HepG2 (cell line): ENCODE measurements around the gene ING5. TPM values are rescaled to one million over a fixed set of nuclear protein-coding genes. Genes with fewer than 3 reads are reported as not detected.

ENCODE experiments used
- ASH2L ChIP-seq: fragments of 300-600, 200-600 bp; sonication (generic); IDR thresholded peaks from 2 replicates; pipeline ENCODE4 v1.7.0; 2017; ENCODE audit warnings: low read depth, mild to moderate bottlenecking, moderate library complexity, mixed read lengths, low read length; ENCODE audit not compliant: insufficient read length
- HDAC1 ChIP-seq: sonication (generic); formaldehyde crosslinking; IDR thresholded peaks from 2 replicates; pipeline ENCODE4 v1.5.1; 2020; ENCODE audit warnings: mild to moderate bottlenecking, missing genetic modification reagents
- HNRNPK ChIP-seq: fragments of 200-400 bp; formaldehyde crosslinking; IDR thresholded peaks from 2 replicates; pipeline ENCODE4 v1.6.1; 2018; ENCODE audit warnings: low read length, low read depth, moderate library complexity, mild to moderate bottlenecking; ENCODE audit not compliant: poor library complexity, severe bottlenecking
- KAT8 ChIP-seq: IDR thresholded peaks from 2 replicates; pipeline ENCODE4 v1.6.1; 2016; ENCODE audit warnings: missing genetic modification reagents, missing compliant biosample characterization
- MEIS2 ChIP-seq: sonication (generic); formaldehyde crosslinking; IDR thresholded peaks from 2 replicates; pipeline ENCODE4 v1.9.0; 2021; ENCODE audit warnings: mild to moderate bottlenecking, missing genetic modification reagents
- NFYB ChIP-seq: sonication (generic); formaldehyde crosslinking; IDR thresholded peaks from 2 replicates; pipeline ENCODE4 v1.4.0; 2020; ENCODE audit warnings: missing genetic modification reagents
- RXRA ChIP-seq: sonication (generic); formaldehyde crosslinking; IDR thresholded peaks from 2 replicates; pipeline ENCODE4 v1.5.1; 2020; ENCODE audit warnings: missing genetic modification reagents
- SIX4 ChIP-seq: sonication (generic); formaldehyde crosslinking; IDR thresholded peaks from 2 replicates; pipeline ENCODE4 v1.4.0; 2020; ENCODE audit warnings: missing genetic modification reagents
- TEAD3 ChIP-seq: optimal IDR thresholded peaks from 2 replicates; pipeline ENCODE3; 2016; ENCODE audit warnings: borderline replicate concordance
- U2AF1 ChIP-seq: fragments of 200-400 bp; formaldehyde crosslinking; optimal IDR thresholded peaks from 2 replicates; pipeline ENCODE3; 2017; ENCODE audit warnings: mild to moderate bottlenecking, low read depth, low read length
- ZBTB7B ChIP-seq: sonication (generic); formaldehyde crosslinking; IDR thresholded peaks from 2 replicates; pipeline ENCODE4 v1.4.0; 2020; ENCODE audit warnings: missing genetic modification reagents
- ZC3H13 ChIP-seq: sonication (generic); formaldehyde crosslinking; IDR thresholded peaks from 2 replicates; pipeline ENCODE4 v1.8.1; 2023; ENCODE audit warnings: mild to moderate bottlenecking, missing genetic modification reagents, moderate library complexity
- ZFP37 ChIP-seq: sonication (generic); formaldehyde crosslinking; IDR thresholded peaks from 2 replicates; pipeline ENCODE4 v1.4.0; 2020; ENCODE audit warnings: missing genetic modification reagents, borderline replicate concordance
- ZFP90 ChIP-seq: sonication (generic); formaldehyde crosslinking; IDR thresholded peaks from 2 replicates; pipeline ENCODE4 v1.8.0; 2022; ENCODE audit warnings: missing genetic modification reagents, mild to moderate bottlenecking, inconsistent platforms, borderline replicate concordance
- ZMYM4 ChIP-seq: sonication (generic); formaldehyde crosslinking; IDR thresholded peaks from 2 replicates; pipeline ENCODE4 v1.8.1; 2023; ENCODE audit warnings: mild to moderate bottlenecking, missing genetic modification reagents
- ZNF225 ChIP-seq: sonication (generic); formaldehyde crosslinking; IDR thresholded peaks from 2 replicates; pipeline ENCODE4 v1.4.0; 2020; ENCODE audit warnings: mild to moderate bottlenecking, missing genetic modification reagents
- ZNF337 ChIP-seq: sonication (generic); formaldehyde crosslinking; IDR thresholded peaks from 2 replicates; pipeline ENCODE4 v1.5.1; 2020; ENCODE audit warnings: missing genetic modification reagents, low read depth, mild to moderate bottlenecking, borderline replicate concordance
- ZNF446 ChIP-seq: sonication (generic); formaldehyde crosslinking; IDR thresholded peaks from 2 replicates; pipeline ENCODE4 v1.5.0; 2020; ENCODE audit warnings: mild to moderate bottlenecking, missing genetic modification reagents
- ZNF460 ChIP-seq: sonication (generic); formaldehyde crosslinking; IDR thresholded peaks from 2 replicates; pipeline ENCODE4 v1.5.1; 2020; ENCODE audit warnings: missing genetic modification reagents, mild to moderate bottlenecking, borderline replicate concordance
- ZNF660 ChIP-seq: sonication (generic); formaldehyde crosslinking; IDR thresholded peaks from 2 replicates; pipeline ENCODE4 v1.5.1; 2020; ENCODE audit warnings: mild to moderate bottlenecking, low read depth, missing genetic modification reagents, borderline replicate concordance
- ZNF713 ChIP-seq: sonication (generic); formaldehyde crosslinking; IDR thresholded peaks from 2 replicates; pipeline ENCODE4 v1.4.0; 2020; ENCODE audit warnings: mild to moderate bottlenecking, missing genetic modification reagents
- polyA plus RNA-seq, 8 experiments: library from polyadenylated mRNA; depleted of rRNA in 3 of 8; stranded (reverse) in 7 of 8; unstranded in 1 of 8; fragments of >200 nt; fragmentation: Illumina TruSeq in 4 of 8; extraction: Trizol in 4 of 8; gene quantifications; 2 replicates each; pipeline versions ENCODE4 v1.2.1 to v1.2.3, GENCODE V29; 2011 to 2016; ENCODE audit warnings: low read depth in 4 of 8, missing spikeins in 1 of 8, mixed read lengths in 1 of 8; ENCODE audit not compliant: insufficient read depth in 1 of 8
- total RNA-seq, 5 experiments: library from RNA; depleted of rRNA; stranded (reverse); fragments of >200 nt; fragmentation: Illumina TruSeq; extraction: Trizol; gene quantifications; 2 replicates each; pipeline ENCODE4 v1.2.3, GENCODE V29; 2016; ENCODE audit warnings: low read depth in 1 of 5
- TF ChIP-seq, protein P1 (sequence below): sonication (generic); formaldehyde crosslinking; IDR thresholded peaks from 2 replicates; pipeline ENCODE4 v1.4.0; 2020; ENCODE audit warnings: missing genetic modification reagents
- TF ChIP-seq, protein P2 (sequence below): sonication (generic); IDR thresholded peaks from 2 replicates; pipeline ENCODE4 v1.6.1; 2016; ENCODE audit warnings: low read depth, borderline replicate concordance
- TF ChIP-seq, protein P3 (sequence below): sonication (generic); formaldehyde crosslinking; IDR thresholded peaks from 2 replicates; pipeline ENCODE4 v1.8.1; 2023; ENCODE audit warnings: mild to moderate bottlenecking, missing genetic modification reagents

Gene ING5
- total and polyA plus RNA-seq, 2 of the 13 experiments (the other 11 are each of a cell fraction or from before 2014, with no cell fraction given): 61.9 to 71.9 TPM

DNA sequence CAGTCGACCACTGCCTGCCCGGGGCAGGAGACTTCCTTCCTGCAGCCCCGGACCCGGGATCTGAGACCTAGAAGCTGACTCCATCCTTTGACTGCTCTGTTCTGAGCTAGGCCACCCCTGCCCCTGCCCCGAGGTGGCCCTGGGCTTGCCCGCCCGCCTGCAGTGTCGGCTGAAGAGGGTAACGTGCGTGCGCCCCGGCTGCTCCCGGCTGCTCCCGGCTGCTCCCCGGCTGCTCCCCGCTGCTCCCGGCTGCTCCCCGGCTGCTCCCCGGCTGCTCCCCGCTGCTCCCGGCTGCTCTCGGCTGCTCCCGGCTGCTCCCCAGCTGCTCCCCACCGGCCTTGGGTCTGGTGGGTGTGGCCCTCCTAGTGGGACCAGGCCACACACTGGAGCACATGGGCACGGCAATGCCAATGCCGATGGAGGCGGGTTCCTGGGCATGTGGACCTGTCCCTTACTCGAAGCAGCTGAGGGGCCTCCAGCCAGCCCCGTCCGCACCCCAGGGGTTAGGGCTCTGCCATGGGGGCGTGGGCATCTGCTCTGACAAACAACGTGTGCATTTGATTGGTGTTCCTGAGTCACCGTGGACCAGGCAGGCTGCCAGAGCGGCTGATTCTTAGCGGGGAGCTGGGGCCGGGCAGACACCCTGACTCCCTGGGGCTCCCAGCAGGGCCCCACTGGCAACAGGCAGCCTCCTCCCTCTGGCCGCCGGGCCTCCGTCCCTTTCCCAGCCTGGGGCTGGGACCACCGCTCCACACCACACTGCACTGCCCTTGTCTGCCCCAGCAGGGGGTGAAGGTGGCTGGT lies 72.8 kb downstream of the ING5 start (continued):
- TF ChIP-seq, protein P1, sequence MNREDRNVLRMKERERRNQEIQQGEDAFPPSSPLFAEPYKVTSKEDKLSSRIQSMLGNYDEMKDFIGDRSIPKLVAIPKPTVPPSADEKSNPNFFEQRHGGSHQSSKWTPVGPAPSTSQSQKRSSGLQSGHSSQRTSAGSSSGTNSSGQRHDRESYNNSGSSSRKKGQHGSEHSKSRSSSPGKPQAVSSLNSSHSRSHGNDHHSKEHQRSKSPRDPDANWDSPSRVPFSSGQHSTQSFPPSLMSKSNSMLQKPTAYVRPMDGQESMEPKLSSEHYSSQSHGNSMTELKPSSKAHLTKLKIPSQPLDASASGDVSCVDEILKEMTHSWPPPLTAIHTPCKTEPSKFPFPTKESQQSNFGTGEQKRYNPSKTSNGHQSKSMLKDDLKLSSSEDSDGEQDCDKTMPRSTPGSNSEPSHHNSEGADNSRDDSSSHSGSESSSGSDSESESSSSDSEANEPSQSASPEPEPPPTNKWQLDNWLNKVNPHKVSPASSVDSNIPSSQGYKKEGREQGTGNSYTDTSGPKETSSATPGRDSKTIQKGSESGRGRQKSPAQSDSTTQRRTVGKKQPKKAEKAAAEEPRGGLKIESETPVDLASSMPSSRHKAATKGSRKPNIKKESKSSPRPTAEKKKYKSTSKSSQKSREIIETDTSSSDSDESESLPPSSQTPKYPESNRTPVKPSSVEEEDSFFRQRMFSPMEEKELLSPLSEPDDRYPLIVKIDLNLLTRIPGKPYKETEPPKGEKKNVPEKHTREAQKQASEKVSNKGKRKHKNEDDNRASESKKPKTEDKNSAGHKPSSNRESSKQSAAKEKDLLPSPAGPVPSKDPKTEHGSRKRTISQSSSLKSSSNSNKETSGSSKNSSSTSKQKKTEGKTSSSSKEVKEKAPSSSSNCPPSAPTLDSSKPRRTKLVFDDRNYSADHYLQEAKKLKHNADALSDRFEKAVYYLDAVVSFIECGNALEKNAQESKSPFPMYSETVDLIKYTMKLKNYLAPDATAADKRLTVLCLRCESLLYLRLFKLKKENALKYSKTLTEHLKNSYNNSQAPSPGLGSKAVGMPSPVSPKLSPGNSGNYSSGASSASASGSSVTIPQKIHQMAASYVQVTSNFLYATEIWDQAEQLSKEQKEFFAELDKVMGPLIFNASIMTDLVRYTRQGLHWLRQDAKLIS (CRISPR knock-in tag): no peak
- no peak for TF ChIP-seq ZMYM4 (CRISPR knock-in tag)
- 0 out of 2 replicates have a peak, but pooled peaks have one; percentile 52 for TF ChIP-seq ZNF446 (CRISPR knock-in tag)
- peak; percentile 16 for TF ChIP-seq TEAD3
- TF ChIP-seq, protein P2, sequence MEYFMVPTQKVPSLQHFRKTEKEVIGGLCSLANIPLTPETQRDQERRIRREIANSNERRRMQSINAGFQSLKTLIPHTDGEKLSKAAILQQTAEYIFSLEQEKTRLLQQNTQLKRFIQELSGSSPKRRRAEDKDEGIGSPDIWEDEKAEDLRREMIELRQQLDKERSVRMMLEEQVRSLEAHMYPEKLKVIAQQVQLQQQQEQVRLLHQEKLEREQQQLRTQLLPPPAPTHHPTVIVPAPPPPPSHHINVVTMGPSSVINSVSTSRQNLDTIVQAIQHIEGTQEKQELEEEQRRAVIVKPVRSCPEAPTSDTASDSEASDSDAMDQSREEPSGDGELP: 0 out of 2 replicates have a peak, but pooled peaks have one; percentile 15
- peak; percentile 74 for TF ChIP-seq ZFP90
- no peak for TF ChIP-seq MEIS2 (CRISPR knock-in tag)
- no peak for TF ChIP-seq SIX4 (CRISPR knock-in tag)
- TF ChIP-seq, protein P3, sequence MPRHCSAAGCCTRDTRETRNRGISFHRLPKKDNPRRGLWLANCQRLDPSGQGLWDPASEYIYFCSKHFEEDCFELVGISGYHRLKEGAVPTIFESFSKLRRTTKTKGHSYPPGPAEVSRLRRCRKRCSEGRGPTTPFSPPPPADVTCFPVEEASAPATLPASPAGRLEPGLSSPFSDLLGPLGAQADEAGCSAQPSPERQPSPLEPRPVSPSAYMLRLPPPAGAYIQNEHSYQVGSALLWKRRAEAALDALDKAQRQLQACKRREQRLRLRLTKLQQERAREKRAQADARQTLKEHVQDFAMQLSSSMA: 0 out of 2 replicates have a peak, but pooled peaks have one; percentile 38
- TF ChIP-seq ZBTB7B: peak; percentile 71
- TF ChIP-seq ZNF460: no peak
- TF ChIP-seq U2AF1: no peak
- TF ChIP-seq ZFP37 (CRISPR knock-in tag): no peak; the same call in 1 of the 2 replicates
- TF ChIP-seq RXRA: 0 out of 2 replicates have a peak, but pooled peaks have one; percentile 65
- TF ChIP-seq KAT8: 0 out of 2 replicates have a peak, but pooled peaks have one; percentile 43
- 0 out of 2 replicates have a peak, but pooled peaks have one; percentile 15 for TF ChIP-seq NFYB
- TF ChIP-seq HNRNPK: peak; percentile 41
- TF ChIP-seq ZNF337 (CRISPR knock-in tag): 0 out of 2 replicates have a peak, but pooled peaks have one; percentile 55
- TF ChIP-seq ZC3H13 (CRISPR knock-in tag): peak; percentile 40; the same call in 1 of the 2 replicates
- no peak for TF ChIP-seq ZNF713
- TF ChIP-seq ZNF660 (CRISPR knock-in tag): no peak
- TF ChIP-seq ASH2L: peak; percentile 18
- no peak for TF ChIP-seq ZNF225 (CRISPR knock-in tag)
- TF ChIP-seq HDAC1 (CRISPR knock-in tag): peak; percentile 67
